Activated B cell treated with CpG ODN at 0.5 μM for 24 hours (primary cell): Measurements from ENCODE around the gene APAF1. TPM values are rescaled to one million over a fixed set of nuclear protein-coding genes. Genes with fewer than 3 reads are reported as not detected.

Source experiments
- ATAC-seq: fragments of 200-7000 bp; cut with Tn5 transposase; one replicate; pipeline ENCODE4 v1.10.0; 2021; ENCODE audit warnings: low read depth, mild to moderate bottlenecking, moderate library complexity
- CTCF ChIA-PET: fragments of 350-600 bp; sonication (Branson Sonifier 250); formaldehyde crosslinking; loops from one replicate; lab custom pipeline; 2021; ENCODE audit warnings: antibody characterized with exemption; lab: Charles Lee
- POLR2A ChIA-PET: fragments of 350-600 bp; sonication (Branson Sonifier 250); formaldehyde crosslinking; loops from one replicate; lab custom pipeline; 2021; ENCODE audit warnings: antibody characterized with exemption; lab: Charles Lee
- DNase-seq: peaks from one replicate; pipeline ENCODE4 v3.0.0; 2022
- H3K27ac Mint-ChIP-seq: one replicate; pipeline ENCODE4 v1.8.0; 2020; ENCODE audit warnings: mixed read lengths
- H3K27me3 Mint-ChIP-seq: one replicate; pipeline ENCODE4 v1.8.0; 2021; ENCODE audit warnings: mixed read lengths
- H3K36me3 Mint-ChIP-seq: one replicate; pipeline ENCODE4 v1.8.0; 2021; ENCODE audit warnings: low read depth, mixed read lengths
- H3K4me1 Mint-ChIP-seq: one replicate; pipeline ENCODE4 v1.8.0; 2021; ENCODE audit warnings: mixed read lengths
- H3K4me3 Mint-ChIP-seq: one replicate; pipeline ENCODE4 v1.8.0; 2020; ENCODE audit warnings: mild to moderate bottlenecking, mixed read lengths
- H3K9me3 Mint-ChIP-seq: one replicate; pipeline ENCODE4 v1.8.0; 2020; ENCODE audit warnings: mixed read lengths
- CTCF ChIP-seq: fragments of 200-600 bp; IDR thresholded peaks from one replicate; pipeline ENCODE4 v1.8.0; 2022; ENCODE audit warnings: antibody characterized with exemption, mild to moderate bottlenecking
- intact Hi-C: fragments of 100-400 bp; cut with micrococcal nuclease; formaldehyde crosslinking; loops from one replicate; pipeline ENCODE4 v1.15.1; 2024
- total RNA-seq: library from RNA; stranded (reverse); gene quantifications from 2 replicates; pipeline ENCODE4 v1.2.3, GENCODE V29; 2022

APAF1 gene
- total RNA-seq, 1 donor from 2014 or later: 24.0 TPM

GRCh38 chr12:98741556-98742265 is 96.6 kb downstream of the APAF1 start:
- Mint-ChIP-seq H3K9me3 (no peaks in the 10 kb centered on the region), H3K36me3 (peaks cover under 1% of the 10 kb centered on the region), H3K4me3 (no peak overlapping the region), H3K27me3 (peaks cover 14% of the 10 kb centered on the region), H3K4me1 (peaks cover 7% of the 10 kb centered on the region), H3K27ac (no peak overlapping the region)
- DNase-seq: no peak
- ATAC-seq: no peak
- no peak for TF ChIP-seq CTCF
- intact Hi-C loops: loop anchor here (5.0 kb wide), 1 partner anchor 174 kb away; no protein-coding TSS in a partner anchor
- ChIA-PET POLR2A (no interaction called here), CTCF (no interaction called here)

GRCh38 chr12:98743362-98743953 is 98.4 kb downstream of the APAF1 start:
- ATAC-seq: no peak
- Mint-ChIP-seq H3K27ac (no peak overlapping the region), H3K27me3 (peaks cover 26% of the 10 kb centered on the region), H3K36me3 (no peaks in the 10 kb centered on the region), H3K9me3 (no peaks in the 10 kb centered on the region), H3K4me3 (no peak overlapping the region), H3K4me1 (peaks cover 7% of the 10 kb centered on the region)
- POLR2A ChIA-PET: no interaction called here
- no peak for DNase-seq
- intact Hi-C loops: loop anchor here (5.0 kb wide), 1 partner anchor 176 kb away; no protein-coding TSS in a partner anchor
- TF ChIP-seq CTCF: no peak
- CTCF ChIA-PET: interaction anchor here (0.8 to 1.2 kb wide), 2 partner anchors 15 to 180 kb away, joined by 3 read pairs; no protein-coding TSS in a partner anchor

- H3K4me1 Mint-ChIP-seq: peaks cover 7% of the 10 kb centered on the region
- peaks cover 35% of the 10 kb centered on the region for H3K27me3 Mint-ChIP-seq
- DNase-seq: no peak
- no peak for ATAC-seq
- H3K36me3 Mint-ChIP-seq: no peaks in the 10 kb centered on the region
- H3K27ac Mint-ChIP-seq: no peak overlapping the region
- no peaks in the 10 kb centered on the region for H3K9me3 Mint-ChIP-seq
- H3K4me3 Mint-ChIP-seq: no peak overlapping the region
- ChIA-PET CTCF (no interaction called here), POLR2A (no interaction called here)
- no peak for TF ChIP-seq CTCF
- intact Hi-C loops: loop anchor here (5.0 kb wide), 1 partner anchor 177 kb away; no protein-coding TSS in a partner anchor
These were observed 99.6 kb downstream of the APAF1 start for GRCh38 chr12:98744680-98745079.

- no peaks in the 10 kb centered on the region for H3K9me3 Mint-ChIP-seq
- no peak for DNase-seq
- peaks cover 40% of the 10 kb centered on the region for H3K27me3 Mint-ChIP-seq
- ATAC-seq: peak; percentile 28
- intact Hi-C loops: no loop called here
- POLR2A ChIA-PET: no interaction called here
- H3K4me3 Mint-ChIP-seq: peak overlapping the region; percentile 70
- H3K27ac Mint-ChIP-seq: no peak overlapping the region
- H3K36me3 Mint-ChIP-seq: no peaks in the 10 kb centered on the region
- no peak for TF ChIP-seq CTCF
- H3K4me1 Mint-ChIP-seq: peaks cover 7% of the 10 kb centered on the region
- CTCF ChIA-PET: no interaction called here
These were observed 100.7 kb downstream of the APAF1 start for GRCh38 chr12:98745578-98746391.

- H3K27me3 Mint-ChIP-seq: peaks cover 35% of the 10 kb centered on the region
- DNase-seq: no peak
- intact Hi-C loops: no loop called here
These were observed 103.4 kb downstream of the APAF1 start for GRCh38 chr12:98748463-98748862.

More at GRCh38 chr12:98748463-98748862, 103.4 kb downstream of the APAF1 start:
- CTCF ChIA-PET: no interaction called here
- H3K4me3 Mint-ChIP-seq: no peak overlapping the region
- H3K36me3 Mint-ChIP-seq: no peaks in the 10 kb centered on the region
- H3K4me1 Mint-ChIP-seq: peaks cover 7% of the 10 kb centered on the region
- no peak overlapping the region for H3K27ac Mint-ChIP-seq
- no peak for ATAC-seq
- H3K9me3 Mint-ChIP-seq: no peaks in the 10 kb centered on the region
- TF ChIP-seq CTCF: no peak
- POLR2A ChIA-PET: no interaction called here
